HG03060 (cell line): ENCODE results near the gene RHBDF2.
"Not testable (repeated sequence)": the region's sequence is repeated elsewhere in the genome, so short reads cannot be mapped to it uniquely, and the experiment has no call there.

ENCODE experiments used
- ATAC-seq: cut with Tn5 transposase; IDR thresholded peaks from one replicate; pipeline ENCODE4 v1.9.1; 2021; ENCODE audit warnings: low read depth, moderate number of reproducible peaks; ENCODE audit not compliant: unreplicated experiment

The RHBDF2 gene

GRCh38 chr17:76538941-76539570 is 37.8 kb upstream of the RHBDF2 start:
- no peak for ATAC-seq

- no peak for ATAC-seq
These were observed 37.2 kb upstream of the RHBDF2 start for GRCh38 chr17:76538281-76538931.

GRCh38 chr17:76537578-76538280 is 36.5 kb upstream of the RHBDF2 start, which contains the start of gene CYGB:
CYGB (minus strand) TSS chr17:76537709; CDS start chr17:76537542, 167 bp downstream.
- ATAC-seq, result no peak

- ATAC-seq, result no peak
These were observed 36.0 kb upstream of the RHBDF2 start for GRCh38 chr17:76537288-76537577.

GRCh38 chr17:76536511-76537287 is 35.5 kb upstream of the RHBDF2 start:
- no peak for ATAC-seq

- no peak for ATAC-seq
These were observed 34.7 kb upstream of the RHBDF2 start for GRCh38 chr17:76535788-76536510.

GRCh38 chr17:76534831-76535732 is 33.9 kb upstream of the RHBDF2 start:
- no peak for ATAC-seq

- ATAC-seq, result not testable (repeated sequence)
These were observed 32.6 kb upstream of the RHBDF2 start for GRCh38 chr17:76533640-76534359.

- ATAC-seq, result no peak
These were observed 30.9 kb upstream of the RHBDF2 start for GRCh38 chr17:76532072-76532651.

- ATAC-seq, result no peak
These were observed 30.3 kb upstream of the RHBDF2 start for GRCh38 chr17:76531486-76532038.

GRCh38 chr17:76530811-76531485 is 29.7 kb upstream of the RHBDF2 start:
- no peak for ATAC-seq

- no peak for ATAC-seq
These were observed 29.0 kb upstream of the RHBDF2 start for GRCh38 chr17:76530095-76530723.

- no peak for ATAC-seq
These were observed 28.2 kb upstream of the RHBDF2 start for GRCh38 chr17:76529224-76530094.

GRCh38 chr17:76528528-76529223 is 27.5 kb upstream of the RHBDF2 start:
- no peak for ATAC-seq

- no peak for ATAC-seq
These were observed 26.9 kb upstream of the RHBDF2 start for GRCh38 chr17:76528156-76528527.
